A673 (cell line): Measurements from ENCODE around the gene DAD1. TPM values are rescaled to one million over a fixed set of nuclear protein-coding genes. Genes with fewer than 3 reads are reported as not detected.

ENCODE experiments used
- BruUV-seq: library from RNA; stranded (reverse); fragments of 400-500 nt; replicated peaks from 2 replicates; lab custom pipeline; 2021; lab: Mats Ljungman, UMichigan
- CTCF ChIA-PET: fragments of 300-600 bp; sonication (Branson Sonifier 250); formaldehyde crosslinking; loops from one replicate; lab custom pipeline; 2022; ENCODE audit warnings: antibody characterized with exemption; lab: Charles Lee
- POLR2A ChIA-PET: fragments of 300-600 bp; sonication (Branson Sonifier 250); formaldehyde crosslinking; loops from one replicate; lab custom pipeline; 2022; ENCODE audit warnings: antibody characterized with exemption; ENCODE audit not compliant: low non-redundant PET; lab: Charles Lee
- DNase-seq: peaks from one replicate; pipeline ENCODE4 v3.0.0-alpha.2; 2015; ENCODE audit warnings: low spot score
- H3K27ac ChIP-seq: fragments of 200-600 bp; sonication (generic); 2 replicates; pipeline ENCODE4 v1.5.1; 2016; ENCODE audit warnings: mixed run types, low read depth, mild to moderate bottlenecking, mixed read lengths, antibody characterized with exemption, low read length; ENCODE audit not compliant: poor library complexity, severe bottlenecking
- H3K27me3 ChIP-seq: fragments of 200-600 bp; sonication (generic); replicated peaks from 2 replicates; pipeline ENCODE4 v1.6.1; 2017; ENCODE audit warnings: mixed run types, low read depth, mild to moderate bottlenecking, mixed read lengths, antibody characterized with exemption, low read length; ENCODE audit not compliant: insufficient read depth, poor library complexity
- H3K36me3 ChIP-seq: fragments of 200-600 bp; sonication (generic); 2 replicates; pipeline ENCODE4 v1.6.1; 2016; ENCODE audit warnings: mixed run types, mild to moderate bottlenecking, mixed read lengths, antibody characterized with exemption, low read length; ENCODE audit not compliant: insufficient read depth, poor library complexity, severe bottlenecking
- H3K4me1 ChIP-seq: fragments of 200-600 bp; sonication (generic); 2 replicates; pipeline ENCODE4 v1.6.1; 2017; ENCODE audit warnings: mixed run types, mild to moderate bottlenecking, mixed read lengths, antibody characterized with exemption, low read length; ENCODE audit not compliant: insufficient read depth, poor library complexity, severe bottlenecking
- H3K4me3 ChIP-seq: fragments of 200-600 bp; sonication (generic); 2 replicates; pipeline ENCODE4 v1.5.1; 2016; ENCODE audit warnings: low read depth, mixed run types, mild to moderate bottlenecking, mixed read lengths, low read length; ENCODE audit not compliant: poor library complexity, severe bottlenecking
- H3K9me3 ChIP-seq: fragments of 200-600 bp; sonication (generic); 2 replicates; pipeline ENCODE4 v1.6.1; 2016; ENCODE audit warnings: mixed run types, low read depth, mild to moderate bottlenecking, mixed read lengths, antibody characterized with exemption, low read length; ENCODE audit not compliant: poor library complexity, severe bottlenecking
- EZH2 ChIP-seq: fragments of 200-600 bp; sonication (generic); IDR thresholded peaks from 2 replicates; pipeline ENCODE4 v1.6.1; 2017; ENCODE audit warnings: borderline replicate concordance, low read depth, mild to moderate bottlenecking, mixed read lengths, antibody characterized with exemption, low read length; ENCODE audit not compliant: poor library complexity, severe bottlenecking
- intact Hi-C: fragments of 100-400 bp; cut with micrococcal nuclease; formaldehyde crosslinking; loops from one replicate; pipeline ENCODE4 v1.10.0; 2022; ENCODE audit not compliant: unreplicated experiment
- total RNA-seq: library from RNA; stranded (reverse); gene quantifications from 2 replicates; pipeline ENCODE4 v1.2.3, GENCODE V29; 2021
- TF ChIP-seq, protein P1 (sequence below): fragments of 300-800, 200-600 bp; sonication (generic); conservative IDR thresholded peaks from 2 replicates; pipeline ENCODE4 v1.5.1; 2017; ENCODE audit warnings: low read depth, mild to moderate bottlenecking, antibody characterized with exemption, low read length, moderate library complexity, mixed read lengths

DAD1 gene
- total RNA-seq, 1 experiment from 2014 or later, result 261 TPM

DNA sequence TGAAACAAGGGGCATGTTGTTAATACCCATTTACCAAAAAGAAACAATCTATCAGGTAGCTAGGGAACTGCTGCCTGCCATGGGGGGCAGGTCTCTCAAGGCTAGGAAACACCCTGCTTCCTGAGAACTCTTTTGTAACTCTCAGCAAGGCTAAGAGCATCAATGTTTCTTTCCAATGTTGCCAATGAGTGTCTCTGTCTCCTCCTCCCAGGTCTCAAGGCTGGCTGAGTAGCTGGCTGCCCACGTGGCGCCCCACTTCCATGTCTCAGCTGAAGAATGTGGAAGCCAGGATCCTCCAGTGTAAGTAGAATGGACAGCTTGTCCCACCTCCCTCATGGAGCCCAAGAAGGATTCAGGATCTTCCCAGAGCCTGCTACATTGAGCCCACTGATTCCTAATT is 12.4 kb upstream of the DAD1 start:
- BruUV-seq, result no TSS peak
- H3K27me3 ChIP-seq, result no peaks in the 10 kb centered on the region
- CTCF ChIA-PET, result interaction anchor here (1.1 kb wide), 1 partner anchor 253 kb away, joined by 3 read pairs; no protein-coding TSS in a partner anchor
- no peak overlapping the region for H3K27ac ChIP-seq
- H3K36me3 ChIP-seq, result peaks cover 34% of the 10 kb centered on the region
- H3K4me3 ChIP-seq, result no peak overlapping the region
- DNase-seq, result no peak
- H3K9me3 ChIP-seq, result no peaks in the 10 kb centered on the region
- intact Hi-C loops, result no loop called here
- H3K4me1 ChIP-seq, result peaks cover 6% of the 10 kb centered on the region
- TF ChIP-seq EZH2, result no peak
- TF ChIP-seq, protein P1, sequence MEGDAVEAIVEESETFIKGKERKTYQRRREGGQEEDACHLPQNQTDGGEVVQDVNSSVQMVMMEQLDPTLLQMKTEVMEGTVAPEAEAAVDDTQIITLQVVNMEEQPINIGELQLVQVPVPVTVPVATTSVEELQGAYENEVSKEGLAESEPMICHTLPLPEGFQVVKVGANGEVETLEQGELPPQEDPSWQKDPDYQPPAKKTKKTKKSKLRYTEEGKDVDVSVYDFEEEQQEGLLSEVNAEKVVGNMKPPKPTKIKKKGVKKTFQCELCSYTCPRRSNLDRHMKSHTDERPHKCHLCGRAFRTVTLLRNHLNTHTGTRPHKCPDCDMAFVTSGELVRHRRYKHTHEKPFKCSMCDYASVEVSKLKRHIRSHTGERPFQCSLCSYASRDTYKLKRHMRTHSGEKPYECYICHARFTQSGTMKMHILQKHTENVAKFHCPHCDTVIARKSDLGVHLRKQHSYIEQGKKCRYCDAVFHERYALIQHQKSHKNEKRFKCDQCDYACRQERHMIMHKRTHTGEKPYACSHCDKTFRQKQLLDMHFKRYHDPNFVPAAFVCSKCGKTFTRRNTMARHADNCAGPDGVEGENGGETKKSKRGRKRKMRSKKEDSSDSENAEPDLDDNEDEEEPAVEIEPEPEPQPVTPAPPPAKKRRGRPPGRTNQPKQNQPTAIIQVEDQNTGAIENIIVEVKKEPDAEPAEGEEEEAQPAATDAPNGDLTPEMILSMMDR, result no peak
- POLR2A ChIA-PET, result no interaction called here

DNA sequence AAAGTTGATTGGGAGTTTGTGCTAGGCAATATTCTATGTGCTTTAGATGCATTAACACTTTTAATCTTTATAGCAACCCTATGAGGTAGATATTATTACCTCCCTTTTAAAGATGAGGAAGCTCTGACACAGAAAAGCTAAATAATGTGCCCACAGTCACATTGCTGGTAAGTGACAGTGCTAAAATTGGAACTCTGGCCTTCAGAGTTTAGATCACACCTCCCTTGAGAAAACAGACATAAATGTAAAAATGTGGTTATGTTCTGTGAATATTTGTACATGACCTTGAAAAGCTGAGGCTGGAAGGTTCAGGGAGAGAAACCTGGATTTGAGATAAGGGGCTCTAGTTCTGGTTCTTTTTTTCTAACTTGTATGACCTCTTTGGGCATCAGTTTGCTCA is 11.0 kb upstream of the DAD1 start:
- TF ChIP-seq, protein P1, result no peak
- no peak for TF ChIP-seq EZH2
- no peak for DNase-seq
- Histone ChIP-seq H3K27ac (no peak overlapping the region), H3K4me1 (peaks cover 6% of the 10 kb centered on the region), H3K9me3 (no peaks in the 10 kb centered on the region), H3K36me3 (peaks cover 20% of the 10 kb centered on the region), H3K27me3 (no peaks in the 10 kb centered on the region), H3K4me3 (no peak overlapping the region)
- intact Hi-C loops, result no loop called here
- POLR2A ChIA-PET, result no interaction called here
- BruUV-seq, result no TSS peak
- CTCF ChIA-PET, result no interaction called here

DNA sequence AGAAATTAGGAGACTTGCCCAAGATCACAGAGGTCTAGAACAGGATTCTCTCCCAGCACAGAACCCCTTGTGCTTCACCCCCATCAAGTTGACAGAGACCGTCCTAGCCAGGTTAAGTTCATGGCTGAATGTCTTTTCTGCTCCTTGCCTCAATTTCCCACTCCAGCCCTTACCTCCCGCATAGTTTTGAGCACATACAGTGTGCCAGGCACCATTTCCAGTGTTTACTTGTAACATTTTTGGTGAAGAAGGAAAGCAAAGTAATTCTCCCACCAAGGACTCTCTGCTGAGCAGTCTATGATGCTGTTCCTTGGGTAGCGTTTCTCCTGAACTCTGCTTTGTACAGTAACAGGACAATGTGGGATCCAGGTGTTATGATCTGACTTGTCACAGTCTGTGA is 10.3 kb upstream of the DAD1 start:
- no peak for TF ChIP-seq EZH2
- TF ChIP-seq, protein P1, result no peak
- Histone ChIP-seq H3K27ac (peak overlapping the region; percentile 66), H3K9me3 (no peaks in the 10 kb centered on the region), H3K27me3 (no peaks in the 10 kb centered on the region), H3K4me1 (peaks cover 6% of the 10 kb centered on the region), H3K36me3 (peaks cover 17% of the 10 kb centered on the region), H3K4me3 (peak overlapping the region; percentile 69)
- POLR2A ChIA-PET, result no interaction called here
- no TSS peak for BruUV-seq
- intact Hi-C loops, result no loop called here
- no peak for DNase-seq
- CTCF ChIA-PET, result interaction anchor here (2.0 kb wide), 1 partner anchor 10 kb away, joined by 6 read pairs; the partner anchor contains the start of gene DAD1
